Left forelimb (tissue), 1 donor: Measurements from ENCODE around the gene PBX3.
A peak's percentile ranks its signal among the peaks of the same experiment; 100 is the strongest.

Experiments
- DNase-seq: peaks from one replicate; pipeline ENCODE4 v3.0.0-alpha.2; 2018; ENCODE audit warnings: low spot score

PBX3 gene

DNA sequence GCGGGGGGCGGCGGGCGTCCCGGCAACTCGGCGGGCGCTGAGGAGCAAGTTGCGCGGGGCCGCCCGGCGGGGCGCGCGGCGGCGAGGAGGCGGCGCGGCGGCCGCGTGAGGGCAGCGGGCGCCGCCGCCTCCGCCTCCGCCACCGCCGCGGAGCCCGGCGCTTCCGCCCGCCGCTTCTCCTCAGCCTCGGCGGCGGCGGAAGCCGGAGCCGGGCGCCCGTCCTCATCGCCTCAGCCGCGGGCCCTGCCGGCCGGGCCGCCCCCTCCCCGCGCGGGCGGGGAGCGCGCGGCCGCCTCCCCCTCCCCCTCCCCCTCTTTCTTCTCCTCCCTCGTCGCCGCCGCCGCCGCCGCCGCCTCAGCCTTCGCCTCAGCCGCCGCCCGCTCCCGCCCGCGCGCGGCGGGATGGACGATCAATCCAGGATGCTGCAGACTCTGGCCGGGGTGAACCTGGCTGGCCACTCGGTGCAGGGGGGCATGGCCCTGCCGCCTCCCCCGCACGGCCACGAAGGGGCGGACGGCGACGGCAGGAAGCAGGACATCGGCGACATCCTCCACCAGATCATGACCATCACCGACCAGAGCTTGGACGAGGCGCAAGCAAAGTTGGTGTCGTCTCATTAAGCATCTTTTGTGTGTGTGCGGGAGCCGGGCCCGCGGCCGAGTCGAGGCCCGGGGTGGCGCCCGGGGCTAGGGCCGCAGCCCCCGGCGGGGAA, at the start of gene PBX3:
TSS of gene PBX3 (plus strand) at position 321 of the 712 bp plus-strand sequence.
- DNase-seq, result peak; percentile 76

GRCh38 chr9:125699870-125700269, 47.3 kb upstream of the PBX3 start:
- no peak for DNase-seq

DNA sequence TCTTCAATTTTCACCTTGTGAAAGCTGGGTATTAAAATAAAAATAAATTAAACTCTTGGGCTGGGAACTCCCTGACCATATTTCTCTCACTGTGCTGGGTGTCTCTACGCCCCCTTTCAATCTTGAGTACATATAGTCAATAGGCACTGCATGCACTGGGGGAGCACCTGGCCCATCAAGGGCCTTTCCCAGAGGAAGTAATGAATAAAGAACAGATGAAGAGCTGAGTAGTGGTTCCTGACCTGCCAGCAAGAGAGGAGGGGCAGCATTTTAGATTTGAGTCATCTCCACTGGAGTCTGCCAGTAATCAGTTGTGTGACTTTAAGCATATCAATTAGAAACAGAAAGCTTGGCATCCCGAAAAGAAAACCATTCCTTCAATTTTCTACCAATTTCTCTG, 46.4 kb upstream of the PBX3 start:
- no peak for DNase-seq

DNA sequence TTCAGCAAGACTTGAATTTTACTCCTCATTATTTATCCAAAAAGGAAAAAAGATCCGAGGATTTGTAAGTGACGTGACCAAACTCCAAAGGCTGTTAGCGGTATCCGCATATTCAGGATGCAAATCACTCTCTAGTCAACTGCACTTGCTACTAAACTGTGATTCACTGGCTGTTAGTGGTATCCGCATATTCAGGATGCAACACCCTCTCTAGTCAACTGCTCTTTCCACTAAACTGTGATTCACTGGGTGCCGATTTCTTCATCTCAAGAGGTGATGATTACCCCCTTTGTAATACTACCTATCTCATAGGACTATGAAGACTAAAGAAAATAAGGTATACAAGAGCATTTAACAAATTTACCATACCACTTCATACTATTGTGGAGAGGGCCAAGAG, 45.8 kb upstream of the PBX3 start:
- no peak for DNase-seq

- DNase-seq, result no peak
These were observed 43.5 kb upstream of the PBX3 start for GRCh38 chr9:125703662-125704061.

DNA sequence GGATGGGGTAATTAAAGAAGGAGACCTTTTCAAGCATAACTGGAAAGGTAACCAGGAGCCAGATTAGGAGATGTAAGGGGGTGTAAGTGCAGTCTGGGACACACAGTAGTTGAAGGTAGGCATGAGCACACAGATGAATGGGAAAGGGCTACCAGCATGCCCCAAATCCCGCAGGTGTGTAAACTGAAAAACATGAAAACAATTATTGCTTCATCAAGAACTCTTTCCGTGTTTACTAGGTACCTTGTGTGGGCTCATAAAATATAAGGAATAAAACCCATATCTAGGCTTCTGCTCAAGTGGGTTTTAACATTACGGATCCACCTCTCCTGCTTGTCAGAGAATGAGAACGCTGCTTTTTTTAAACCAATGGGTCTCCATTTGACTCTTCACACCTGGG, 41.3 kb upstream of the PBX3 start:
- DNase-seq, result no peak

DNA sequence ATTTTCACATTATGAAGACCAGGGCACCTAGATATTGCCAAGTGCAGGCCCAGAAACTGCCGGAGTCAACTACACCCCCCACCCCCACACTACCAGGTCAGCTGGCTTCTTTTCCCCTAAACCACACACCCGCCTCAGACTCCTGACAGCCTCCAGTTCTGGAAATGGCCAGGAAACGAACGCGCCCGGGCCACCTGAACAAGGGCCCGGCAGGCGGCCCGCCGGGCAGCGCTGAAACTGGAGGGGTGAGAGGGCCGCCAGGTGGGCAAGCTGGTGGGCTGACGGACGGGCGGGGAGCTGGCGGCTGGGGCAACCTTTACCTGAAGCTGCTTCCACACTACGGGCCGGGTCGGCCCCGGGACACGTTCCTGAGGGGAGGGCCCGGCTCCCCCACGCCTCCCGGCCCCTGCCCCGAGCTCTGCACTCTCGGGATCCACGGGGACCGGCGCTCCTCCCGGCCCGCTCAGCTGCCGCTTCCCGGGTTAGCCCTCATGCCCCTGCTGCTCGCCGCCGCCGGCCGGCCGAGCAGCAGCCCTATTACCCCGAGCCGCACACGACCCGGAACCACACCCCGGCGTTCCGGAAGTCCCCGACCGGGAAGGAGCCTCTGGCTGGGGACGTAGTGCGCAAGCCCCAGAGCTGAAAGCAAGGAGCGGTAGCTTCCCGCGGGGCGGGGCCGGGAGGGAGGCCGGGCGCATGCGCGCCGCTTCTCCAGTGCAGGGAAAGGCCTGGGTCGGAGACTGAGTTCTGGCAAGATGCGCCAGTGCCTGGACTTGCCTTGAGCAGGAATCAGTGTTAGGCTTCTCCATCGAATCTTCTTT, 40.3 kb upstream of the PBX3 start, which contains the start of gene MAPKAP1:
TSS of gene MAPKAP1 (minus strand) at position 558 of the 821 bp plus-strand sequence. CDS start 34,634 bp downstream, outside the sequence.
- peak; percentile 95 for DNase-seq

- DNase-seq, result no peak
These were observed 39.7 kb upstream of the PBX3 start for GRCh38 chr9:125707472-125707804.

DNA sequence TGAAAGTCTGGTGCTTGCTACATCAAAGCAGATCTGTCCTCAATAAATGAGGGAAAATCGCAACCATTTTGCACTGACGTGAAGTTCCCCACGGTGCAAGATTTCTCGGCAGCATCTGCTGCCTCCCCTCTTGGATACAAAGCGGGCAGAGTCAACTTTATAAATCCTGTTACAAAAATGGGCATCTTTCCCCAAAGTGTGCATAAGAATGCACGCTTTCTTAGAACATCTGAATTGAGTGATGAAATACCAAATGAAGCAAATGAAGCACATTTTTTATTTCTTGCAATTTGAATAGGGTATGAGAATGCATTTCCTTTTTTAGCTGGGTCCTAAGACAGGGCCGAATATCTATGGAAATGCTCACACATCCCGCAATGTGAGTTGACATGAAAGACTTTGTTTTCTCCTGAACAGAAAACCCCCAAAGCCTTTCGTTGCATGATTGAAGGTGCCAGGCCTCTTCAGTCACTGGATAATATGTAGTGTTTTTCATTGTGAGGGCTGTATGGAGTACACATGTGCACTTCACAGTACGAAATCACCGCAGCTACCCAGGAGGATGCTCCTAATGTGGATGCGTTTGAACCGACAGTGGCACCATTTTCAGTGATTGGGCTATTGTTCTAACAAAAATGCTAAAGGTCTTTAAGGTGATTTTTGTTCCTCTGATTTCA, 20.6 kb upstream of the PBX3 start:
- DNase-seq, result no peak

GRCh38 chr9:125730168-125730567, 17.0 kb upstream of the PBX3 start:
- no peak for DNase-seq

DNA sequence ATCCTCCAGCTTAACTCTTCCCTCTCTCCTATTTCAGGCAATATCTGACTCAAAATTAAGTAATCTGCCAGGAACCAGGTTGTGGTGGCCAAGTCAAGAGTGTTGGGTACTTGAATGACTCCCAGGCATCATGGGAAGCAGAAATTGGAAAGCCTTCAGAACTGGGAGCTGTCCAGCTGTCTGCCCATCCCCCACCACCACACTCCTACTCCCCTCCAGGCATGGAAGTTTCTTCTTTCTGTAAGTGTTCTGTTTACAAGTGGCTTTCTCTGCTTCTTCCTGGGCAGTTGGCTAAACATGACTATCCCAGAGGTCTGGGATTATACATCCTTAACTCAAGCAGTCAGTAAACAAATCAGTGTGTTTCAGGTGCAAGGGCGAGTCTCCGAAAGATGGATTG, 14.6 kb upstream of the PBX3 start:
- DNase-seq, result no peak

DNA sequence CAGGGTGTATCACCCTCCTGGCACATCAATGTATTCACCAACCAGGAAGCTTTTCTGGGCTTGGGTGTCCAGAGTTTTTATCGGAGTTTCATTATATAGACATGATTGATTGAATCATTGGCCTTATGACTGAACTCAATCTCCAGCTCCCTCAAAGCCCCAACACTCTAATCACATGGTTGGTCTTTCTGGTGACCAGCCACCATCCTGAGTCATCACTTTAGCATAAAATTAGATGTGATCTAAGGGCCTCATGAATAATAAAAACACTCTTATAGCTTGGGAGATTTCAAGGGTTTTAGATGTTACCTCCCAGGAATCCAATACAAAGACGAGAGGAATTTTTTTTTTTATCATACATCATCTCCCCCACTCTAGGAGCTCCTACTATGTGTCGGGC, 7.7 kb upstream of the PBX3 start:
- no peak for DNase-seq

GRCh38 chr9:125742657-125743056, 4.5 kb upstream of the PBX3 start:
- no peak for DNase-seq

GRCh38 chr9:125743682-125744428, 3.3 kb upstream of the PBX3 start:
- DNase-seq, result no peak

DNA sequence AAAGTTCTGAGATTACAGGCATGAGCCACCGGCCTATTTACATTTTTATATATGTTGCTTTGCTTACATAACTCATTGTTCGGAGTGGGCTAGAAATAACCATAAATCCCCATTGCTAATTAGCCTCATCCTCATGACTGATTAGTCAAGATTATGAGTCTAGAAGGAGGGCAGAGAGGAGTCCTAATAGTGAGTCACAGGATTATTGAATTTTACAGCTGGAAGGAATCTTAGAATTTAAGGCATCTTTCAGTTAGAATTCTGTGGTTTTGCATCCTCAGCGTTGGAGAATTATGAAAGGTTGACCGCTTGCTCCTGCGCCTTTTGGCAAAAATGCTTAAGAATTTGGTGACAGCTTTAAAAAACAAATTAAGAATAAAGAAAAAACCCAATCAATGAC, 2.6 kb upstream of the PBX3 start:
- no peak for DNase-seq

GRCh38 chr9:125745018-125745417, 2.2 kb upstream of the PBX3 start:
- DNase-seq, result no peak

GRCh38 chr9:125745682-125746016, 1.5 kb upstream of the PBX3 start:
- no peak for DNase-seq

- DNase-seq, result peak; percentile 95
These were observed 978 bp upstream of the PBX3 start for GRCh38 chr9:125746017-125746773.

GRCh38 chr9:125746774-125747052, 460 bp upstream of the PBX3 start:
- no peak for DNase-seq

DNA sequence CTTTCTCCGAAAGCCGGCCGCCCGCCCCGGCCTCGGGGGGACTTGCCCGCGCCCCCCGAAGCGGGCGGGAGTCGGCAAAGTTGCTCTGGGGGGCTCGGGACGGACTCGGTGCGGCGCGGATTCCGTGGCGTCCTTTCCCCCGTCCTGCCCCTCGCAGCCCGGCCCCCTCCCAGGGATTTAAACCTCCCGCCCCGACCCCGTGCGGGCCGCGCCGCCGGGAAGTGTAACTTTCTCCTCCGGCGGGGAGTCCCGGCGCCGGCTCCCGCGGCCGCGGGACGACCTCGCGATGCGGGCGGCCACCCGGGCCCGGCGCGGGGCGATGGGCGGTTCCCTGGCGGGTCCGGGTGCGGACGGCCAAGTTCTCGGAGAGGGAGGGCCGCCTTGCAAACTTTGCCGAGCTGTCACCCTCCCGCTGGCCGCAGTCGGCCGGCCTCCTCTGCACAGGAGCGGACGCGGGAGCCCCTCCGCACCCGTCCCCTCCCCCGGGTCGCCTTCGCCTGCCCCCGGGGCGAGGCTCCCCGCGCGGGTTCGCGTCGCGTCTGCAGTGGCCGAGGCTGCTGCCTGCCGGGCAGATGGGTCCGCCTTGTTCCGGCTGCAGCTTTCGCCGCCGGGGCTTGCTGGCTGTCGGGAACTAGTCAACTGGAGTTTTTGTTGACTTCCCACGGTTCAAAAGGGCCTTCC, 732 bp downstream of the PBX3 start:
- DNase-seq, result peak; percentile 73

GRCh38 chr9:125748446-125749099, 1.4 kb downstream of the PBX3 start:
- DNase-seq, result no peak
